Astrocyte of the spinal cord (primary cell): ENCODE measurements around the gene CPSF7.

ENCODE experiments used
- DNase-seq: peaks from one replicate; pipeline ENCODE4 v3.0.0; 2011; ENCODE audit warnings: low read depth, low spot score
- H3K4me3 ChIP-seq: 2 replicates; pipeline ENCODE4 v1.5.1; 2011; ENCODE audit warnings: low read depth, mild to moderate bottlenecking, low read length, moderate library complexity
- in situ Hi-C: cut with HindIII; loops from 2 replicates; pipeline ENCODE4 v1.10.0; 2017; ENCODE audit warnings: low sequenced_read_pairs
- TF ChIP-seq, protein P1 (sequence below): IDR thresholded peaks from 2 replicates; pipeline ENCODE4 v1.5.1; 2012; ENCODE audit warnings: low read depth, mild to moderate bottlenecking, low read length, inconsistent platforms

CPSF7 gene

DNA sequence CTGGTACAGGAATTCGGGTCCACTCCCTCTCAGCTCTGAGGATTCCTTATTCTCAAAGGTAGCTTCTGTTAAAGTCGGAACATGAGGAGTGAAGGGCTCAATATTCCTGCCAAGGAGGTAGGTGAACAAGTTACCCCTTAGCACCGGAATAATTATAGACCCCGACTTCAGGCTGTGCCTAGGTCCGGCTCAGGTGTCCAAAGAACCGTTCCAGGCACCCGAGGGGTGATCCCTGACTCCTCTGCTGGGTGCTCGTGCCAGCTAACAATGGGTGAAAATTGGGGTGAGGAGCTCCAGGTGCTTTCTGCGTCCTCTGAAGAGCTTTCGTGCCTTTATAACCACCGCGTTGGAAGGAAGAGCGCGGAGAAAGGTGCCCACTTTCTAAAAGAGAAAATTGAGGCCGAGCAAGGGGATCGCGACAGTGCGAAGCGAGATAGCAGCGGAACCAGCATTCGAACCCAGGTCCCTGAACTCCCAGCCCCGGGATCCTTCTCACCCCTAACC, 68.5 kb downstream of the CPSF7 start:
- no peak for DNase-seq
- in situ Hi-C loops, result no loop called here
- peak overlapping the region; percentile 75 for H3K4me3 ChIP-seq
- TF ChIP-seq, protein P1, sequence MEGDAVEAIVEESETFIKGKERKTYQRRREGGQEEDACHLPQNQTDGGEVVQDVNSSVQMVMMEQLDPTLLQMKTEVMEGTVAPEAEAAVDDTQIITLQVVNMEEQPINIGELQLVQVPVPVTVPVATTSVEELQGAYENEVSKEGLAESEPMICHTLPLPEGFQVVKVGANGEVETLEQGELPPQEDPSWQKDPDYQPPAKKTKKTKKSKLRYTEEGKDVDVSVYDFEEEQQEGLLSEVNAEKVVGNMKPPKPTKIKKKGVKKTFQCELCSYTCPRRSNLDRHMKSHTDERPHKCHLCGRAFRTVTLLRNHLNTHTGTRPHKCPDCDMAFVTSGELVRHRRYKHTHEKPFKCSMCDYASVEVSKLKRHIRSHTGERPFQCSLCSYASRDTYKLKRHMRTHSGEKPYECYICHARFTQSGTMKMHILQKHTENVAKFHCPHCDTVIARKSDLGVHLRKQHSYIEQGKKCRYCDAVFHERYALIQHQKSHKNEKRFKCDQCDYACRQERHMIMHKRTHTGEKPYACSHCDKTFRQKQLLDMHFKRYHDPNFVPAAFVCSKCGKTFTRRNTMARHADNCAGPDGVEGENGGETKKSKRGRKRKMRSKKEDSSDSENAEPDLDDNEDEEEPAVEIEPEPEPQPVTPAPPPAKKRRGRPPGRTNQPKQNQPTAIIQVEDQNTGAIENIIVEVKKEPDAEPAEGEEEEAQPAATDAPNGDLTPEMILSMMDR, result no peak

DNA sequence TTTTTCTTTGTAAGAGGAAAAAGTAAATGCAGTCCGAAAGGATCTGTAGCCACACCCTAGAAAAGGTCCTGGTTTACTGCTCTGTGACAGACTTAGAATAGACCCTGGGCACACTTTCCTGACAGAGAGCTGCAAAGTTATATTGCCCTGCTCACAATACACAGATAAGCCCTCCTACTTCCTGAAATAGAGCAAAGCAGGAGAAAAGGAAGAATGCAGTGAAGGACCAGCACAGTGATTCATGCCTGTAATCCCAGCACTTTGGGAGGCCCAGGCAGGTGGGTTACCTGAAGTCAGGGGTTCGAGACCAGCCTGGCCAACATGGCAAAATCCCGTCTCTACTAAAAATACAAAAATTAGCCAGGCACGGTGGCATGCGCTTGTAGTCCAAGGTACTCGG, 70.3 kb downstream of the CPSF7 start:
- DNase-seq, result no peak
- in situ Hi-C loops, result no loop called here
- TF ChIP-seq, protein P1, result no peak
- H3K4me3 ChIP-seq, result no peak overlapping the region

DNA sequence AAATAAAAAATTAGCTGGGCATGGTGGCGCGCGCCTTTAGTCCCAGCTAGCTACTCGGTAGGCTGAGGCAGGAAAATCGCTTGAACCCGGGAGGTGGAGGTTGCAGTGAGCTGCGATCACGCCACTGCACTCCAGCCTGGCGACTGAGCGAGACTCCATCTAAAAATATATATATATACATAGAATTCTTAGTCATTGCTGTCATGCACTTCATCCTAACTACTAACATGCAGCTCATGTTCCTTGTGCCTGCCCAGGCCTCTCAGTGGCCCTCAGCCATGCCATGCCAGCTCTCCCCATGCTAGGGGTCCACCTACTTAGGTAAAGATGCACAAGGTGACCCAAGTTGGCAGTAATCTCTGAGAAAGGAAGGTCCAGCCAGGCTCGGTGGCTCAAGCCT, 71.2 kb downstream of the CPSF7 start:
- no peak for DNase-seq
- in situ Hi-C loops, result no loop called here
- TF ChIP-seq, protein P1, result no peak
- H3K4me3 ChIP-seq, result no peak overlapping the region

DNA sequence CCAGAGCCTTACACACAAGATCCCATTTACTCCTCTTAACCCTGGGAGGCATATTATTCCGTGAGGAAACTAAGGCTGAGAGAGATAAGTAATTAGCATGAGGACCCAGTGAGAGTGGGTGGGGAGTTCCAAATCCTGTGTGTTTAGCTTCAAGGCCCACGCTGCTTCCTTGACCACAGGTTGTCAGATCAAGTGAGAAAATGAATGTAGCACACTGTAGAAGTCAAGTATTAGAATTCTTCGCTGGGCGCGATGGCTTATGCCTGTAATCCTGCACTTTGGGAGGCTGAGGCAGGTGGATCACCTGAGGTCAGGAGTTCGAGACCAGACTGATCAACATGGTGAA, 71.9 kb downstream of the CPSF7 start:
- TF ChIP-seq, protein P1, result no peak
- no peak overlapping the region for H3K4me3 ChIP-seq
- DNase-seq, result no peak
- in situ Hi-C loops, result no loop called here

DNA sequence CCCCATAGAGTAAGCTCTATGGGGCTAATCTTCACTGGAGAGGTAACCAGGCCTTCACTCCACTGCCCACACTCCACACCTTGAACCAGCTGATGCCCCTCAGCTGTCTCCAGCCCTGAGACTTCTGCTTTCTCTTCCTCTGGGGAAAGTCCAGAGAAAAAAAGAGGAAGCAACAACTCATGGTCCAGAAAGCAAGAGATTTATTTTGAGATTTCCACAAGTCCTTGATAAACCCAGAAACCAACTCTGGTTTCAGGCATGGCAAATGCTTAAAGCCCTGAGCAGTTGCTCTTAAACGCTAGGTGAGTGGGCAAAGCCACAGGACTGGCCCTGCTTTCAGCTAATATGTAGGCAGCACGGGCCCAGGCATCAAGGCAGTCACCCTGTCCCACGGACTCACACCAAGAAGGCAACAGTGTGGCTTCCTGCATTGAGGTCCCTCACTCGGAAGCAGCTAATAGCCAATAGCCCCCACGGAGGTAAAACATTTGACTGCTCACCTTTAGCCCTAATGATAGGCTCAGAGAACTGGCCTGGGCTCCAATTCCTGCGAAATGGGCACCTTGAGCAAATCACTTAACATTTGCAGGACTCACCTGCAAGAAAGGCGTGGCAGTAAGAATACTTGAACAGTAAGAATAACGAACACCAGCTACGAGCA, 72.4 kb downstream of the CPSF7 start:
- in situ Hi-C loops, result no loop called here
- TF ChIP-seq, protein P1, result no peak
- no peak for DNase-seq
- no peak overlapping the region for H3K4me3 ChIP-seq

GRCh38 chr11:61356706-61357105, 73.1 kb downstream of the CPSF7 start:
- in situ Hi-C loops, result no loop called here
- TF ChIP-seq, protein P1, result no peak
- no peak for DNase-seq
- H3K4me3 ChIP-seq, result no peak overlapping the region

DNA sequence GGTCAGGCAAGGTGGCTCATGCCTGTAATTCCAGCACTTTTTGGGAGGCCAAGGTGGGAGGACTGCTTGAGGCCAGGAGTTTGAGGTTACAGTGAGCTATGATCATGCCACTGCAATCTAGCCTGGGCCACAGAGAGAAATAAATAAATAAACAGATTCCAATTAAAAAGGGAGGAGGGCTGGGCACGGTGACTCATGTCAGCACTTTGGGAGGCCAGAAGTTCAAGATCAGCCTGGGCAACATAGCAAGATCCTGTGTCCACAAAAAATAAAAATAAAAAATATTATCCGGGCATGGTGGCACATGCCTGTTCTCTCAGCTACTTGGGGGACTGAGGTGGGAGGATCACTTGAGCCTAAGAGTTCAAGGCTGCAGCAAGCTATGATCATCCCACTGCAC, 75.6 kb downstream of the CPSF7 start:
- DNase-seq, result no peak
- TF ChIP-seq, protein P1, result no peak
- in situ Hi-C loops, result no loop called here
- H3K4me3 ChIP-seq, result no peak overlapping the region
